Measurements from ENCODE around the gene BCL6B. TPM values are rescaled to one million over a fixed set of nuclear protein-coding genes. Genes with fewer than 3 reads are reported as not detected.

BCL6B gene
- total and polyA plus RNA-seq, 2 experiments from 2014 or later = 3.3 to 4.5 TPM

- ATAC-seq (no peak; the same call in 2 of the 3 replicates), DNase-seq (ENCODE audit: low spot score) (peak; percentile 69)
- Histone ChIP-seq H4K20me1 (replicated peaks; ENCODE audit: insufficient read depth) (peaks cover 11% of the 10 kb centered on the region; the same call in 1 of the 2 replicates), H3K4me2 (no peak overlapping the region), H3K4me3 (no peak overlapping the region), H3K27ac (ENCODE audit: low read depth) (no peak overlapping the region), H3F3A (replicated peaks; ENCODE audit: low read depth) (0 out of 2 replicates have a peak, but pooled peaks cover 2% of the 10 kb centered on the region), H2AFZ (no peak overlapping the region), H3K79me2 (replicated peaks; ENCODE audit: insufficient read depth) (no peaks in the 10 kb centered on the region), H3K4me1 (ENCODE audit: insufficient read depth) (no peaks in the 10 kb centered on the region; the same call in 1 of the 2 replicates), H3K27me3 (ENCODE audit: insufficient read depth) (peaks cover 19% of the 10 kb centered on the region), H3K9me2 (ENCODE audit: insufficient read depth) (no peaks in the 10 kb centered on the region), H3K36me3 (ENCODE audit: insufficient read depth) (no peaks in the 10 kb centered on the region)
- peaks cover 13% of the 10 kb centered on the region for H3K27me3 Mint-ChIP-seq (ENCODE audit: insufficient read depth, low read depth, poor library complexity)
- H3K9me3 Mint-ChIP-seq = no peaks in the 10 kb centered on the region
- no peaks in the 10 kb centered on the region; the same call in 2 of the 3 replicates for H3K4me1 Mint-ChIP-seq
- no peak overlapping the region; the same call in 2 of the 3 replicates for H3K4me3 Mint-ChIP-seq
- TF ChIP-seq EZH2phosphoT487 (IDR thresholded peaks at IDR 0.05; ENCODE audit: unreplicated experiment) (no peak), CTCF (conservative IDR thresholded peaks at IDR 0.05; ENCODE audit: low read depth in 2 of 2) (peak; percentile 77 to 79), EZH2 (IDR thresholded peaks at IDR 0.05; ENCODE audit: low read depth, unreplicated experiment) (no peak), ZNF331 (CRISPR knock-in tag; IDR thresholded peaks at IDR 0.05; ENCODE audit: low read depth) (no peak), NANOG (IDR thresholded peaks at IDR 0.05; ENCODE audit: borderline replicate concordance) (no peak)
- TF ChIP-seq, protein P1, sequence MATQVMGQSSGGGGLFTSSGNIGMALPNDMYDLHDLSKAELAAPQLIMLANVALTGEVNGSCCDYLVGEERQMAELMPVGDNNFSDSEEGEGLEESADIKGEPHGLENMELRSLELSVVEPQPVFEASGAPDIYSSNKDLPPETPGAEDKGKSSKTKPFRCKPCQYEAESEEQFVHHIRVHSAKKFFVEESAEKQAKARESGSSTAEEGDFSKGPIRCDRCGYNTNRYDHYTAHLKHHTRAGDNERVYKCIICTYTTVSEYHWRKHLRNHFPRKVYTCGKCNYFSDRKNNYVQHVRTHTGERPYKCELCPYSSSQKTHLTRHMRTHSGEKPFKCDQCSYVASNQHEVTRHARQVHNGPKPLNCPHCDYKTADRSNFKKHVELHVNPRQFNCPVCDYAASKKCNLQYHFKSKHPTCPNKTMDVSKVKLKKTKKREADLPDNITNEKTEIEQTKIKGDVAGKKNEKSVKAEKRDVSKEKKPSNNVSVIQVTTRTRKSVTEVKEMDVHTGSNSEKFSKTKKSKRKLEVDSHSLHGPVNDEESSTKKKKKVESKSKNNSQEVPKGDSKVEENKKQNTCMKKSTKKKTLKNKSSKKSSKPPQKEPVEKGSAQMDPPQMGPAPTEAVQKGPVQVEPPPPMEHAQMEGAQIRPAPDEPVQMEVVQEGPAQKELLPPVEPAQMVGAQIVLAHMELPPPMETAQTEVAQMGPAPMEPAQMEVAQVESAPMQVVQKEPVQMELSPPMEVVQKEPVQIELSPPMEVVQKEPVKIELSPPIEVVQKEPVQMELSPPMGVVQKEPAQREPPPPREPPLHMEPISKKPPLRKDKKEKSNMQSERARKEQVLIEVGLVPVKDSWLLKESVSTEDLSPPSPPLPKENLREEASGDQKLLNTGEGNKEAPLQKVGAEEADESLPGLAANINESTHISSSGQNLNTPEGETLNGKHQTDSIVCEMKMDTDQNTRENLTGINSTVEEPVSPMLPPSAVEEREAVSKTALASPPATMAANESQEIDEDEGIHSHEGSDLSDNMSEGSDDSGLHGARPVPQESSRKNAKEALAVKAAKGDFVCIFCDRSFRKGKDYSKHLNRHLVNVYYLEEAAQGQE (IDR thresholded peaks at IDR 0.05; ENCODE audit: unreplicated experiment) = no peak
- peaks cover 16% of the 10 kb centered on the region for H3K36me3 Mint-ChIP-seq (ENCODE audit: low read depth)
- H3K27ac Mint-ChIP-seq = no peak overlapping the region
Observed at GRCh38 chr17:7001318-7001961, 21.4 kb upstream of the BCL6B start.

- H3K36me3 Mint-ChIP-seq (ENCODE audit: low read depth) = peaks cover 12% of the 10 kb centered on the region
- no peak overlapping the region for H3K4me3 Mint-ChIP-seq
- H3K4me3 ChIP-seq = no peak overlapping the region
- H4K20me1 ChIP-seq (replicated peaks; ENCODE audit: insufficient read depth) = peaks cover 11% of the 10 kb centered on the region; the same call in 1 of the 2 replicates
- 0 out of 2 replicates have a peak, but pooled peaks cover 2% of the 10 kb centered on the region for H3F3A ChIP-seq (replicated peaks; ENCODE audit: low read depth)
- H3K27ac ChIP-seq (ENCODE audit: low read depth) = no peak overlapping the region
- H3K4me2 ChIP-seq = no peak overlapping the region
- no peaks in the 10 kb centered on the region for H3K79me2 ChIP-seq (replicated peaks; ENCODE audit: insufficient read depth)
- no peaks in the 10 kb centered on the region for H3K9me3 Mint-ChIP-seq
- DNase-seq (ENCODE audit: low spot score) (no peak), ATAC-seq (no peak)
- H3K27me3 Mint-ChIP-seq (ENCODE audit: insufficient read depth, low read depth, poor library complexity) = peaks cover 9% of the 10 kb centered on the region
- no peaks in the 10 kb centered on the region; the same call in 2 of the 3 replicates for H3K4me1 Mint-ChIP-seq
- H2AFZ ChIP-seq = no peak overlapping the region
- TF ChIP-seq STAT1 (IDR thresholded peaks at IDR 0.05; ENCODE audit: unreplicated experiment) (no peak), ZNF331 (CRISPR knock-in tag; IDR thresholded peaks at IDR 0.05; ENCODE audit: low read depth) (no peak), EZH2phosphoT487 (IDR thresholded peaks at IDR 0.05; ENCODE audit: unreplicated experiment) (no peak), EZH2 (IDR thresholded peaks at IDR 0.05; ENCODE audit: low read depth, unreplicated experiment) (no peak), CTCF (conservative IDR thresholded peaks at IDR 0.05; ENCODE audit: low read depth in 2 of 2) (no peak), NANOG (IDR thresholded peaks at IDR 0.05; ENCODE audit: borderline replicate concordance) (no peak)
- TF ChIP-seq, protein P1 (IDR thresholded peaks at IDR 0.05; ENCODE audit: unreplicated experiment) = no peak
- H3K27ac Mint-ChIP-seq = no peak overlapping the region
- no peaks in the 10 kb centered on the region for H3K36me3 ChIP-seq (ENCODE audit: insufficient read depth)
- no peaks in the 10 kb centered on the region for H3K9me2 ChIP-seq (ENCODE audit: insufficient read depth)
- no peaks in the 10 kb centered on the region for H3K4me1 ChIP-seq (ENCODE audit: insufficient read depth)
- H3K27me3 ChIP-seq (ENCODE audit: insufficient read depth) = peaks cover 9% of the 10 kb centered on the region
Observed at GRCh38 chr17:7002288-7003047, 20.4 kb upstream of the BCL6B start.

Data from GM23338 (cell line).